Activated CD4-positive, alpha-beta T cell treated with anti-CD3 and anti-CD28 coated beads, Interleukin-2, amount 50 U/mL, for 24 hours (primary cell): ENCODE data around the gene CACNA2D1.

Source experiments
- DNase-seq, 2 donors: peaks; one replicate each; pipeline ENCODE4 v3.0.0-alpha.2; 2020; ENCODE audit warnings: low read depth in 1 of 2, low spot score in 1 of 2

The CACNA2D1 gene

DNA sequence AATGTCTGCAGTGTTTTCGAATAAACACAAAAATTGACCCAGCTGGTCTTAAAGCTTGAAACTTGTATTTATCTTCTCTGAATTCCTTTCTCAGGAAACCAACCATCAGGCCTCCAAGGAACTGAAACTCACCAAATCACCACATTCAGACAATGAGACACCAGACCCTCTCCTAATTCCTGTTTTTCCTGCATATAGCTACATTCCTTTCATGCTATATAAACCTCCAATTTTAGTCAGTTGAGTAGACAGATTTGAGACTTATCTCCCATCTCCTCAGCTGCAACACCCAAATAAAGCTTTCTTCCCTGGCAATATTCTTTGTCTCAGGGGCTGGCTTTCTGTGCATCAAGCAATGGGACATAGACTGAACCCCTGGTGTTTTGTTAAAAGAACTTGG lies 317.0 kb downstream of the CACNA2D1 start:
- DNase-seq: no peak

DNA sequence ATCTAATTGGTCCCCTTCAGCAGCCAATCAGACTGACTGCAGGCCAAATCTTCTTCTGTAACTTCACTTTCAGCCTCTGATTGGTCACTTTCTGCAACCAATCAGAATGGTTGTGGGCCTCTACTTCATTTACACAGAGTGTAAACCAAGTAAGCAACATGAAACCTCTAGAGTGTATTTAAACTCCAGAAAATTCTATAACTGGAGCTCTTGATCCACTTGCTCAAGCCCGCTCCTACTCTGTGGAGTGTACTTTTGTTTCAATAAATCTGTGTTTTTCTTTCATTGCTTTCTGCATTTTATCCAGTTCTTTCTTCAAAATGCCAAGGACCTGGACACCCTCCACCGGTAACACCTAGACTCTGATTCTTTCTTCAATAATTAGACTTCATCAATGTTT lies 319.1 kb downstream of the CACNA2D1 start:
- DNase-seq: no peak

DNA sequence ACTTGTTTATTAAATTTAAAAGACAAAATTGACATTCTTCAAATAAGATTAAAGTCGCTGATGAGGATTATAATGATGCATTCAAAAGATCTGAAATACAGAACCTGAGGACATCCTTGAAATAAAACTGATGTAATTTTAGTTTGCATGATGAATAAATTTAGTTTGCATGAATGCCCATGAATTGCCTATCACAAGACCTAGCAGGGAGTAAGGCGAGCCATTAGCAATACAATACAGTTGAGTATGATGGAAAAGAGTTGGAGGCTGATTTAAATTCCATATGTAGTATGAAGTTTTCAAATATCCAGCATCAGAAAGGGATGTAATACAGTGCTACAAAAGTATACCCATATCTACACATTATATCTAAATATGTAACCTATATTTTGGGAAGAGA lies 321.3 kb downstream of the CACNA2D1 start:
- no peak for DNase-seq

DNA sequence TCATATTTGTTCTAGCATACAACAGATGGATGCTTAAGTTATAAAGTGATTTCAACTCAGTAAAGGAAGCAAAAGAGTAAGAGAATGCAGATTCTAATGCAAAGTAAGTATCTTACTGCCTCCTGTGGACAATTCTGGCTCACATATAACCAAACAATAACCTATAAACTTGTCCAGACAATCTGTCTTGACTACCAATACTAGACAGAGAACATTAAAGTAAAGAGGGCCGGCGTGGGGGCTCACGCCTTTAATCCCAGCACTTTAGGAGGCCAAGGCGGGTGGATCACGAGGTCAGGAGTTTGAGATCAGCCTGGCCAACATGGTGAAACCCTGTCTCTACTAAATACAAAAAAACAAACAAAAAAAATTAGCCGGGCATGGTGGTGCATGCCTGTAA lies 329.3 kb downstream of the CACNA2D1 start:
- DNase-seq: no peak

DNA sequence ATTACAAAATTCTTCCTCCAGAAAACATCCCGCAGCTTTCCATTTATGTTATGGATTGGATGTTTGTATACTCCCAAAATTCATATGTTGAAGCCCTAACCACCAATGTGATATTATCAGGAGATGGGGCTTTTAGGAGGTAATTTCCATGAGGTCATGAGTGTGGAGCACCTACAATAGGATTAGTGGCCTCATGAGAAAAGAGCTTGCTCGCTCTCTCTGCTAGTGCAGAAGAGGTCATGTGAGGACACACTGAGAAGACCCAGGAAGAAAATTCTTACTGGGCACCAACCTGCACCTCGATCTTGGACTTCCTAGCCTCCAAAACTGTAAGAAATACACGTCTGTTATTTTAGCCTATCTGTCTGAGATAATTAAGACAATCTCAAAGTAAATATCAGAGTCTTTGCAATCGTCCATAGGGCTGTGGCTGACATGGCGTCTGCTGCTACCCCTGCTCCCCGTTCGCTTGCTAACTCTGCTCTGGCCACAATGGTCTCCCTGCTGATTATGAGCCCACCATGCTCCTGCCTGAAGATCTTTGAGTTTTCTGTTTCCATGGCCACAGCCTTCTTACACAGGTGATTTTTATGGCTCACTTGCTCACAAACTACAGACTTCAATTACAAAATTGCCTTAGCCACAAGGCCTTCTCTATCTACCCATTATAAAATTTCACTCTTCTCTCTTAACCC lies 333.3 kb downstream of the CACNA2D1 start:
- DNase-seq: no peak

DNA sequence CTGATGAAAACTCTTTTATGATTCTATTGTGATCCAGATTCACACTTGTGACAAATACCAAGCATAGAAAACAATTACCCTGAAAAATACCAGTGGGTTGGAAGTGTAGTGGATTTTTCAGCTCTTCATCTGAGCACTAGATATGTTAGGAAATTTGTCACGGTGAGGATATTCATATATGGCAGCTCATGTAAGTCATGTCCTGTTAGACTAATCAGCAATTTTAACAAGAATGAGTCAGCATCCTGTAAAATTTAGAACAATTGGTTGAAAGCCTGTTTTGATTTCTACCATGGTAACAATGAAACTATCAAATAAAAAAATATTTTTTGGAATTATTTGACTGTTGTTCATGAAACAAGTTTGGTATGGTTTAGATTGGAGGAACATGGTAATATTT lies 334.3 kb downstream of the CACNA2D1 start:
- no peak for DNase-seq

DNA sequence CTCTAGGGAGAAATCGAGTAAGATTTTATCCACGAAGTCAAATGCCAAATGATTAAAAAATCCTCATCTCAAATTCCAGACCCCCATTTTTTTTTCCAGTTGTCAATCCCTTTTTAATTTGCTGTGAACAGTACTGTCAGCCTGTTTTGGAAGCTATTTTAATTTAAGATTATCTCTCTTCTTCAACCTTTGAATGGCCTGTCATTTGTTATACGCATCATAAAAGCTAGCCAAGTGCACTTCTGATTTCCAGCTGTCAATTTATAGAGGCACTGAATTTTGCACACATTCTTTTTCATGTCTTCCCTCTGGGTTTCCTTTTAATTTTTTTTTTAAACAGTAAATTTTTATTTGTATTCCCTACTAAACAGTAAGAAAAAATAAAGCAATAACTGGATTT lies 337.4 kb downstream of the CACNA2D1 start:
- no peak for DNase-seq

DNA sequence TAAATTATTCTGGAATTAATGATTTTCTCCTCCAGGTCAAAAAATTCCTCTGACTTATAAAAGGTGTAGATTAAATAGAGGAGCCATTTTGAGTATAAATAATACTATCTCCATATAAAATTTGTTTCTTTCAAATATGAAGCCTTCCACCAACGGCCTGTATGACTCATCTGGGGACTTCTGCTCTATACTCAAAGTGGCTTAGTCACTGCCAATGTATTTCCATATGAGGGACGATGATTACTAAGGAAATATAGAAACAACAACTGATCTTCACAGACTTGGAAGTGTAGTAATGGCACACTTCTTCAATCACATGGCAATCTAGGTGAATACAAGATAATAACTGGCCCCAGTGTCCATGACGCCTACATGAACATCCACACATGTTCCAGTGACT lies 338.1 kb downstream of the CACNA2D1 start:
- DNase-seq: no peak

DNA sequence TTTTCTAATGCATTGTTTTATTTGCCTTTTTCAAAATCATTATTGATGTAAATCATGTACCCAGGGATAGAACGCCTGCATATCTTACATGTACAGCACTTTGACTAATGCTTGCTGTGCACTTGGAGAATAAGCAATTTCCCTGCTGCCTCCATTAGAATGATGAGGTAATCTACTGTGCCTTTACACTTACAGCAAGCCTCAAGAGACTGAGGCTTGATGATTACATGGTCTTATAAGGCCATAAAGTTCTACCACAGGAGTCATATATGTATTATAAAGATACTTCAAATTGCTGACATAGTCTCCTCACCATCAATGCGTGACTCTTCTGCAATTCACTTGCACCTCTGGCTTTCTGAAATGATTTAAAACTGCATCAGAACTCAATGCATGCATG lies 345.2 kb downstream of the CACNA2D1 start:
- no peak for DNase-seq

DNA sequence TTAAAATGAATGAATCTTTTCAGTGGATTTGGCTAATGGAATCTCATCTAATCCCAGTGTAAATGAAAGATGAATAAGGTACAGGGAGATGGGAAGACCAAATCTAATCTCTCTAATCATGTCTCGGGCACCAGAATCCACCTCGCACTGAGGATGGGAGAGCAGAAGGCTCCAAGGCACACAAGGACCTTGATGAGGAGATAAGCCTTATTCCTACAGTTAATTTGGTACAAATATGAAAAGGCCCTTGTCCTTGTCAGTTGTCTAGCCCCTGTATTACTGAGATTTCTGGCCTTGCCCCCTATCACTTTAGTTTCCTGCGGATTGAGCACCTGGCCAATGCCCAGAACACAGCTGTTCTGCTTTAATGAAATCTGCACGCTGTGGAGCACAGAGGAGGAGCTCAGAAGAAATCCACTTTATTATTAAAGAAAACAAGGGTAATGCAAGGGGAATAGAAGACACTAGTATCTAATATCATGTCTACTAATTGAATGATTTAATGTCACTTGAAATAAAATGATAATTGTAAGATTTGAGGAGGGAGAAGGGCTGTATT lies 352.4 kb downstream of the CACNA2D1 start:
- DNase-seq: no peak

DNA sequence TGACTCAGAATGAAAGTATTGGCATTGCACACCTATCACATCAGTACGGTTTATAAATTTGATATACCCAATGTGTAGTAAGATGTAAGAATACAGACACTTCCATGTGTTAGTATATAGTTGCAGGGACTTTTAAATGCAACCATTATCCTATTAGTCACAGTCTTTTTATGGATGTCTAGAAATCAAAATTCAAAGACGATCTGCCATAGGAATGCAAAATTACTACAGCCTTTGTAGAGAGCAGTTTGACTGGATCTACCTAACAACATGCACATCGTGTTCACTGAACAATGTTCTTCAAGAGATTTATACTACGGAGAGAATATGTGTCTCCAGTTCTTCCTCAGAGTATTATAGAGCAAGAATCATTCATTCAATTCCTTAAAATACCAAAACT lies 356.5 kb downstream of the CACNA2D1 start:
- DNase-seq: no peak

DNA sequence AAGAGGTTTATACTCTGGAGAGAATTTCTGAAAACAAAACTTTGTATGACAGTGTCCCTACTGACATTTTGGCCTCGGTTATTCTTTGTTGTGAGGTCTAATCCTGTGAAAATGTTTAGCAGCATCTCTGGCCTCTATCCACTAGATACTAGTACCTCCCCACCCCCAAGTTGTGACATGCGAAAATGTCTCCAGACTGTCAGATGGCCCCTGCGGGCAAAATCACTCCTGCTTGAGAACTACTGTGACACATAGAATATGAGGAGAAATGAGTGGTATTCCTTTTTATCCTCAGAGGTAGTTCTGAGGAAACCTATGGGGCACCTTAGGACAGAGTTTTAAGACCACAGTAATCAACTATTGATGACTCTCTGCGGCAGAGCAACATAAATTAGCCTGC lies 358.5 kb downstream of the CACNA2D1 start:
- no peak for DNase-seq

DNA sequence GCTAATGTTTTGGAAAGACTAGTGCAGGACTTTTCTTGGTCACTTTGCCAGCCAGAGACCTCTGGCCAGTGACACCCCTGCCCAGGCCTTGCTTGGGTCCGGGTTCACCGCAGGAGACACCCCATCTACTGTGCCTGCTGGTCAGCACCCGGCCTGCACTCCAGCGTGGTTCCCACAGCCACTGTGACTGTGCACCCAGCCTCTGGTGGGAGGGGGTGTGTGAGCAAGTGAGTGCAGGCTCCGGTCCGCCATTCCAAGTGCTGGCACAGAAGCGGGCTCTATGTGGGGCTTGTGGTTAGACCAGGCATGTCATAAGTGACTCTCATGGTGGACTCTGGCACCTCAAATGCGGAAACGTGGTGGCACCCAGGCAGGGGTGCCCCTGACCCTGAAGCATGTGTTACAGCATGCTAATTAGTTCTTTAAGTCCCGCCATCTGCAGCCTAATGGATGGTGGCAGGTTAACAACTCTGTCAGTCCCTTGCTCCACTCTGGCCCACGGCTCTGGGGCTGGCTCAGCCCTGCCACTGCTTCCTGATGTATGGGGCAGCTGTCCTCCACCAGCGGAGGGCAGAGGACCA lies 361.8 kb downstream of the CACNA2D1 start:
- DNase-seq: no peak

DNA sequence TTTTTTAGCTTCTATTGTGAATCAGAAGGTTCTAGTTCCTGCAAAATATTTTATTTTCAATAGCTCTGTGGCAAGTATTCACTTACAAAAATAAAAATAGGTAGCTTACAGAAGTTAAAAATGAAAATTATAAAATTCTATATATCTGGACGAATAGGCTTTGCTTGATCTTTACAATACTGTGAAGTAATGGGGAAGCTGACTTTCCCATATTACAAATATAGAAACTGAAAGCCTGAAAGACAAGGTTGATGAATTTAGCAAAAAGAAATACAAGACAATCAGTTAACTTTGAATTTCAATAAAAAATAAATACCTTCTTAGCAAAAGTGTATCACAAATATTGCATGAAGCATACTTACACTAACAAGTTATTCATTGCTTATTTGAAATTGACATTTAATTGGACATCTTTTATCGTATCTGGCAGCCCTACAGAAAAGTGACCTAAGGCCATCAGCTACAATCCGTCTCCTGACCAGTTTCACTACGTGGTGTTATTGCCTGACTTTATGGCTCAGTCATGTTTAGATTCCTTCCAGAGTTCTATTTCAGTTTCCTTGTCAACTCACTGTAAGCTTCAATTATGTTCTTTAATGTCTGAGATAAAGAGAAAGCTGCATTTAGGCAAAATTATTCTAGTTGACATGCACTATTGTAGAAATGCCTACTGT lies 363.2 kb downstream of the CACNA2D1 start:
- DNase-seq: no peak

DNA sequence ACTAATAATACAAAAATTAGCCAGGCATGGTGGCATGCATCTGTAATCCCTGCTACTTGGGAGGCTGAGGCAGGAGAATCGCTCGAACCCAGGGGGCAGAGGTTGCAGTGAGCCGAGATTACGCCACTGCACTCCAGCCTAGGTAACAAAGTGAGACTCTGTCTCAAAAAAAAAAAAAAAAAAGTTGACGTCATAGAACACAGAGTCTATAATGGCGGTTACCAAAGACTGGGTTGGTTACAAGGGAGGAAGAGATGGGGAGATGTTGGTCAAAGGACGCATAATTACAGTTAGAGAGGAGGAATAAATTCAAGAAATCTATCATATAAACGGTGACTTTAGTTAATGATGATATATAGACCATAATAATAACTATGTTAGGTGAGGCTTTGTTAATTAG lies 364.1 kb downstream of the CACNA2D1 start:
- DNase-seq: no peak

DNA sequence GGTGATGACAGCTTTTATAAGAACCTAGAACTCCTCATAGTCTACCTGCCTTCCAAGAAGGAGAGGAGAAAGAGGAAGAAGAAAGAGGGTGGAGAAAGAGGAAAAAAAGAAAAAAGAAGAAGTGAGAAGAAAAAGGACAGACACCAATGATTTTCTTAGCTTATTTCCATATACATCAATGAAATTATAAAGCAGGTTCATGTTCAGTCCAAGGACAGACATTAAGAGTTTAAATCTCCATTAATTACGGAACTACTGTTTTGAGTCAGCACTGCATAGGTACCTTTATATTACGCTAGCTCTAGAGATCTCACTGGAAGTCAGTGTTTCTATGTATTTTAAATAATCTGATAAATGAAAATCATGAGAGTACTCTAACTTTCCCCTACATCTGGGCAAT lies 364.8 kb downstream of the CACNA2D1 start:
- DNase-seq: no peak

DNA sequence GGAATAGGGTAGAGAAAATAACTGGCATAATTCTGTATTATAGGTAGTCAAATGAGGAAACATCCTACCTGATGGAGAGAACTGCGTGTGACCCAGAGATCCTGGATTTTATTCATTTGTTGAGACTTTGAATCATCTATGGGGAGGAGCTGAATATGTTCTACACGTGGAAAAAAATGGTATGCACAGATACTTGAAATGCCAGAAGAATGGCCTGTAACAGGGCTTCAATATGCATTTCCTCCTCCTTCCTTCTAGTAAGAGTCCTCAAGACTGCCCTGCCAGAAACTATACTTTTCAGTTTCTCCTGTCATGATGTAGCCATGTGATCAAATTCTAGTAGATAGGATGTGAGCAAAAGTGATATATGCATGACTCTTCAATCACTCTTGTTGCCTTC lies 372.1 kb downstream of the CACNA2D1 start:
- DNase-seq: no peak

DNA sequence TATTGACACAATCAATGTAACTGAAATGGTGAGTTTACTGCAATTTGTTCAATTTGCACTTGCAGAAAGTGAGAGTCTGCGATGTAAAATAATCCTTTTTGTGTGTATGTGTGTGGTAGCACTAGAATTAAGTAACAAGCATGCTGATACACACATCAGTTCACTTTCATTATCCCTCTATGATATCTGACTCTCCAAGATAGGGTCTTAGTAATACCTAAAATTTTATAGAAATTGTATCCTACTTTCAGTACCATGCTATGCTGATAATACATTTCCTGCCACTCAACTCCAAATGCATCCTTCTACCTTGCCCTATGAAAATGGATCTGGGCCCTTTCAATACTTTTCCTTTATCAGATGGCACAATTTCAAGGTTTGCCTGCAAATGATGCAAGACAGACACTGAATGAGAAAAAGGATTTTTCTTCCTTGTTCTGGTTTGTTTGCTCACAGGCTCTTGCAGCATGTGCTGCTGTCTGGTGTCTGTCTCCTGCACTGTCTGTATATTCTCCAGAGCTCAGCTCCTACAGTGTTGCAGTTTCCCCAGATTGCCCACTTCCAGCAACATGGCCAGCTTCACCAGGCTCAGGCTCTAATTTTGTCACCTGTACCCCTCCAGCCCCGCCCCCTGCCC lies 375.8 kb downstream of the CACNA2D1 start:
- no peak for DNase-seq

DNA sequence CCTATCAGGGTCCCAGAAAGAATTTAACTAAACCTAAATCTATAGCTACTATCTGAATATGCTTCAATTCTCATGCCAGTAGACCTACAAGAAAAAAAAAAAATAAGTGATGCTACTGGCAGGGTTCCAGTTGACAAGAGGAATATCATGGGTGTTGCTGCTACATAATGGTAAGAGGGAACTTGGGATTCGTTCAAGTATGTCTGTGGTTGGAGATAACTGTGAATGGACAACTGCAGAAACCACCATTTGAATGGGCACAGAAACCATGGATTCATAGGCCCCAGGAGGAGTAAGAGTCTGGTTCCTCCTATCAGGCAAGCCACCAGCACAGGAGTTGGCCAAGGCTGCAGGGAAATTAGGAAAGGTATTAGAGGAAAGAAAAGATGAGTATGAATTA lies 386.1 kb downstream of the CACNA2D1 start:
- DNase-seq: no peak

DNA sequence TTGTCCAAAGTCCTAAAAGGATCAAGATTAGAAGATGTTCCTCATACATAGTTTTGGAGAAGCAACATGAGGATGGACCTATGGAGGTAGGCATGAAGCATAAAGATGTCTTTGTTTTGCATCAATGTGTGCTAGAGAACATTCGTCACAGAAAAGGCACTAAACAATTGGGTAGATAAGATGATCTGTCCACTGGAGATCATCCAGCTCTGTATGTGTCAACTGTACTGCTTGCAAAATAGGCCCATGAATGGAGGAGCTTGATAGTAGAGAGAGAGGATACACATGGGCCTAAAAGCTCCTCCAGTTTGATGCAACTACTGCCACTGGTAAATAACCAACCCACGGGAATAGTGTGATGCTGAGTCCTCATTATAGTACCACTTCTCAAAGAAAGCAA lies 387.3 kb downstream of the CACNA2D1 start:
- DNase-seq: no peak

DNA sequence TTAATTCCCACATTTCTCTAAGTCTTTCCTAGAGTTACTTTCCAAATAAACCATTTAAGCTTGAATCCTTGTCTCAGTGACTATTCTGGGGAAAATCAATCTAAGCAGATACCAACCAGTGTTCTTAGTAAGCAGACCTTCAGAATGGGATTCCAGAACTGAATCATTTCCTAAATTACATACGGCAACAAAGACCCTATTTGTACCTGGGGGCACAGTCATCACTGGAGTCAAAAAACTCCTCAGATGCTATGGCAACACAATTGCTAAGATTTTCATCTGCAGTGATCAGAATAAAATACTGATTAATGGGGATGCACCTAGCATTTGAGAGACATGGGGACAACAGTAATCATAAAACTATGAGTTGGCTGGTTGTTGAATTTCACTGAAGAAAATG lies 389.0 kb downstream of the CACNA2D1 start:
- no peak for DNase-seq

DNA sequence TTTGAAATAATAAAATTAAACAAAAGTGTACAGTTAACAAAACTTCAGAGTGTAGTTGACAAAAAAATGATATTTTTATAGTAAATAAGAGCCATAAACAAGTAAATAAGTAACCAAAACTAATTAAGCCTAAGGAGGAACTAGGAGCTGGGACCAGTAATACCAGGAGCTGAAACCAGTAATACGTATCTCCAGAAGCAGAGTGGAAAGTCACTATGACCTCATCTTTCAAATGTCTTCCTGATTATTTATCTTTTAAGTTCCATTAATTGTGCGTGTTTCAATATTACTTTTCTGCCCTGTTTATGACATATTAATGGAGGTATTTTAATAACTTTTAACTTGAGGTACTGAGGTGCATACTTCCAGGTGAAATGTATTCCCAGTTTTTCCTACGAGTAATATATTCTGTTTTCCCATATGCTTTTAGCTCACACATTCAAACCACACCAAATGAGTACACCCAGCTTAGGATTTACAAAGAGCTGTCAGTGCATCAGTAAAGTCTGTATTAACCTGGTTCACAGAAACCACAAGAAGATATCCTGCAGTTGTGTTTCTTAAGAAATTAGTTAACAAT lies 390.0 kb downstream of the CACNA2D1 start:
- no peak for DNase-seq
